Sigmoid colon (tissue), 7 donors: Measurements from ENCODE around the gene CENPM. TPM values are rescaled to one million over a fixed set of nuclear protein-coding genes. Genes with fewer than 3 reads are reported as not detected.

ENCODE experiments used
- DNase-seq: peaks from one replicate; pipeline ENCODE4 v3.0.0-alpha.2; 2019
- H3K27ac ChIP-seq, 4 donors: fragments of 200-600 bp; sonication (generic); one replicate each; pipeline ENCODE4 v1.5.1; 2016 to 2019; ENCODE audit warnings: mild to moderate bottlenecking in 1 of 4
- H3K27me3 ChIP-seq, 3 donors: fragments of 200-600 bp; sonication (generic); one replicate each; pipeline ENCODE4 v1.5.1; 2019; ENCODE audit warnings: mild to moderate bottlenecking in 1 of 3
- H3K36me3 ChIP-seq, 4 donors: fragments of 200-600 bp; sonication (generic); one replicate each; pipeline ENCODE4 v1.5.1; 2016 to 2019
- H3K4me1 ChIP-seq, 4 donors: fragments of 200-600 bp; sonication (generic); one replicate each; pipeline ENCODE4 v1.5.1; 2017 to 2019
- H3K4me3 ChIP-seq, 4 donors: fragments of 200-600 bp; sonication (generic); one replicate each; pipeline ENCODE4 v1.5.1; 2017 to 2019; ENCODE audit warnings: mild to moderate bottlenecking in 2 of 4, moderate library complexity in 1 of 4
- H3K9me3 ChIP-seq, 4 donors: fragments of 200-600 bp in 3 of 4; sonication (generic) in 3 of 4; one replicate each; pipeline versions ENCODE4 v1.5.1 to v1.6.1; 2013 to 2019
- CTCF ChIP-seq, 4 experiments: fragments of 450-650 bp in 3 of 4; fragments of 200-600 bp in 1 of 4; IDR thresholded peaks; one replicate each; pipeline ENCODE4 v1.5.1; 2016 to 2019; ENCODE audit warnings: antibody characterized with exemption in 4 of 4, mild to moderate bottlenecking in 3 of 4, moderate library complexity in 2 of 4
- EP300 ChIP-seq, 4 donors: sonication (generic); formaldehyde crosslinking; IDR thresholded peaks; one replicate each; pipeline ENCODE4 v1.6.1; 2017; ENCODE audit warnings: antibody characterized with exemption in 4 of 4
- POLR2A ChIP-seq, 2 donors: fragments of 450-650 bp; IDR thresholded peaks; one replicate each; pipeline ENCODE4 v1.6.1; 2016; ENCODE audit warnings: antibody characterized with exemption in 2 of 2, mild to moderate bottlenecking in 2 of 2, moderate library complexity in 2 of 2
- POLR2AphosphoS5 ChIP-seq, 4 donors: sonication (generic); formaldehyde crosslinking; IDR thresholded peaks; one replicate each; pipeline ENCODE4 v1.6.1; 2017; ENCODE audit warnings: antibody characterized with exemption in 4 of 4
- WGBS, 2 donors: extraction: QIAGEN DNeasy Blood & Tissue Kit; methylation state at CpG; one replicate each; pipeline ENCODE4 v1.1.7; 2013; 5-methylcytosine and 5-hydroxymethylcytosine counted together
- intact Hi-C: fragments of 100-400 bp; cut with DNase I; formaldehyde crosslinking; loops from one replicate; pipeline ENCODE4 v1.15.1; 2023
- polyA plus RNA-seq, 3 donors: library from polyadenylated mRNA; stranded (reverse); fragments of 200-250 nt; gene quantifications; one replicate each; pipeline ENCODE4 v1.2.3, GENCODE V29; 2013
- total RNA-seq, 4 donors: library from RNA; depleted of rRNA; stranded (reverse); fragments of >200 nt; gene quantifications; one replicate each; pipeline ENCODE4 v1.1.0, GENCODE V29; 2016
- donor health status: healthy with polysubstance abuse.
- donor health status: Bipolar disorder and iron deficiency.
- donor health status: healthy.

Gene CENPM
- total and polyA plus RNA-seq, 7 donors, result 1.1 to 48.5 (median 14.7) TPM; not detected in 1

GRCh38 chr22:41915786-41916493, 31.0 kb downstream of the CENPM start:
- no peak for DNase-seq
- 37 to 51% methylated on average over 11 of the region's 11 CpGs for WGBS, 2 donors
- intact Hi-C loops, result no loop called here
- H3K27me3 ChIP-seq, result peaks cover 51 to 97% (median 96%) of the 10 kb centered on the region in 3 donors
- peaks cover 0 to 36% (median 31%) of the 10 kb centered on the region in 4 donors for H3K4me1 ChIP-seq
- H3K4me3 ChIP-seq, result no peak overlapping the region
- H3K36me3 ChIP-seq, result no peaks in the 10 kb centered on the region
- TF ChIP-seq EP300 (IDR thresholded peaks at IDR 0.05) (no peak), POLR2A (IDR thresholded peaks at IDR 0.05) (no peak), CTCF (IDR thresholded peaks at IDR 0.05) (no peak), POLR2AphosphoS5 (IDR thresholded peaks at IDR 0.05) (no peak)
- H3K9me3 ChIP-seq, result no peaks in the 10 kb centered on the region
- H3K27ac ChIP-seq, result no peak overlapping the region

GRCh38 chr22:41915035-41915785, 31.7 kb downstream of the CENPM start, which contains the start of gene SHISA8:
Gene SHISA8 (minus strand): TSS chr22:41915074. CDS start chr22:41914667, 407 bp downstream.
- TF ChIP-seq POLR2A (IDR thresholded peaks at IDR 0.05) (no peak), CTCF (IDR thresholded peaks at IDR 0.05) (no peak), POLR2AphosphoS5 (IDR thresholded peaks at IDR 0.05) (no peak), EP300 (IDR thresholded peaks at IDR 0.05) (no peak)
- H3K27ac ChIP-seq, result no peak within 1 kb of the TSS
- H3K4me3 ChIP-seq, result peak within 1 kb of the TSS in 3 of 4 donors; percentile 28 to 45 (median 44)
- 6 to 8% methylated on average over 63 of the region's 63 CpGs for WGBS, 2 donors
- intact Hi-C loops, result no loop called here
- H3K4me1 ChIP-seq, result peaks cover 0 to 43% (median 38%) of the 10 kb centered on the region in 4 donors
- H3K27me3 ChIP-seq, result peaks cover 58 to 100% (median 99%) of the 10 kb centered on the region in 3 donors
- H3K9me3 ChIP-seq, result no peaks in the 10 kb centered on the region
- no peak for DNase-seq
- no peaks in the 10 kb centered on the region for H3K36me3 ChIP-seq

- H3K4me1 ChIP-seq, result peaks cover 0 to 43% (median 38%) of the 10 kb centered on the region in 4 donors
- intact Hi-C loops, result no loop called here
- peaks cover 64 to 100% (median 99%) of the 10 kb centered on the region in 3 donors for H3K27me3 ChIP-seq
- H3K9me3 ChIP-seq, result no peaks in the 10 kb centered on the region
- peak overlapping the region in 3 of 4 donors; percentile 28 to 45 (median 44) for H3K4me3 ChIP-seq
- no peak overlapping the region for H3K27ac ChIP-seq
- TF ChIP-seq POLR2AphosphoS5 (IDR thresholded peaks at IDR 0.05) (no peak), EP300 (IDR thresholded peaks at IDR 0.05) (no peak), CTCF (IDR thresholded peaks at IDR 0.05) (no peak), POLR2A (IDR thresholded peaks at IDR 0.05) (no peak)
- no peak for DNase-seq
- WGBS, 2 donors, result 1% methylated on average over 67 of the region's 67 CpGs
- H3K36me3 ChIP-seq, result no peaks in the 10 kb centered on the region
Measured at GRCh38 chr22:41914611-41915034, 32.3 kb downstream of the CENPM start.

- no peak overlapping the region for H3K4me3 ChIP-seq
- no peaks in the 10 kb centered on the region for H3K36me3 ChIP-seq
- no peak overlapping the region for H3K27ac ChIP-seq
- no peak for TF ChIP-seq POLR2A (IDR thresholded peaks at IDR 0.05)
- TF ChIP-seq EP300 (IDR thresholded peaks at IDR 0.05), result no peak
- TF ChIP-seq POLR2AphosphoS5 (IDR thresholded peaks at IDR 0.05), result no peak
- TF ChIP-seq CTCF (IDR thresholded peaks at IDR 0.05), result no peak
- intact Hi-C loops, result no loop called here
- DNase-seq, result no peak
- no peaks in the 10 kb centered on the region for H3K9me3 ChIP-seq
- peaks cover 0 to 41% (median 34%) of the 10 kb centered on the region in 4 donors for H3K4me1 ChIP-seq
- WGBS, 2 donors, result 3 to 4% methylated on average over 79 of the region's 79 CpGs
- peaks cover 66 to 100% (median 99%) of the 10 kb centered on the region in 3 donors for H3K27me3 ChIP-seq
Measured at GRCh38 chr22:41913842-41914534, 33.0 kb downstream of the CENPM start.
